T1000 (cell line): ENCODE measurements around the gene CCT4.
"Not testable (repeated sequence)": the region's sequence is repeated elsewhere in the genome, so short reads cannot be mapped to it uniquely, and the experiment has no call there.

Experiments
- DNase-seq: peaks from one replicate; lab custom pipeline; 2025; ENCODE audit warnings: mixed read lengths; lab: John Stamatoyannopoulos, UW

The CCT4 gene, protein sequence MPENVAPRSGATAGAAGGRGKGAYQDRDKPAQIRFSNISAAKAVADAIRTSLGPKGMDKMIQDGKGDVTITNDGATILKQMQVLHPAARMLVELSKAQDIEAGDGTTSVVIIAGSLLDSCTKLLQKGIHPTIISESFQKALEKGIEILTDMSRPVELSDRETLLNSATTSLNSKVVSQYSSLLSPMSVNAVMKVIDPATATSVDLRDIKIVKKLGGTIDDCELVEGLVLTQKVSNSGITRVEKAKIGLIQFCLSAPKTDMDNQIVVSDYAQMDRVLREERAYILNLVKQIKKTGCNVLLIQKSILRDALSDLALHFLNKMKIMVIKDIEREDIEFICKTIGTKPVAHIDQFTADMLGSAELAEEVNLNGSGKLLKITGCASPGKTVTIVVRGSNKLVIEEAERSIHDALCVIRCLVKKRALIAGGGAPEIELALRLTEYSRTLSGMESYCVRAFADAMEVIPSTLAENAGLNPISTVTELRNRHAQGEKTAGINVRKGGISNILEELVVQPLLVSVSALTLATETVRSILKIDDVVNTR

DNA sequence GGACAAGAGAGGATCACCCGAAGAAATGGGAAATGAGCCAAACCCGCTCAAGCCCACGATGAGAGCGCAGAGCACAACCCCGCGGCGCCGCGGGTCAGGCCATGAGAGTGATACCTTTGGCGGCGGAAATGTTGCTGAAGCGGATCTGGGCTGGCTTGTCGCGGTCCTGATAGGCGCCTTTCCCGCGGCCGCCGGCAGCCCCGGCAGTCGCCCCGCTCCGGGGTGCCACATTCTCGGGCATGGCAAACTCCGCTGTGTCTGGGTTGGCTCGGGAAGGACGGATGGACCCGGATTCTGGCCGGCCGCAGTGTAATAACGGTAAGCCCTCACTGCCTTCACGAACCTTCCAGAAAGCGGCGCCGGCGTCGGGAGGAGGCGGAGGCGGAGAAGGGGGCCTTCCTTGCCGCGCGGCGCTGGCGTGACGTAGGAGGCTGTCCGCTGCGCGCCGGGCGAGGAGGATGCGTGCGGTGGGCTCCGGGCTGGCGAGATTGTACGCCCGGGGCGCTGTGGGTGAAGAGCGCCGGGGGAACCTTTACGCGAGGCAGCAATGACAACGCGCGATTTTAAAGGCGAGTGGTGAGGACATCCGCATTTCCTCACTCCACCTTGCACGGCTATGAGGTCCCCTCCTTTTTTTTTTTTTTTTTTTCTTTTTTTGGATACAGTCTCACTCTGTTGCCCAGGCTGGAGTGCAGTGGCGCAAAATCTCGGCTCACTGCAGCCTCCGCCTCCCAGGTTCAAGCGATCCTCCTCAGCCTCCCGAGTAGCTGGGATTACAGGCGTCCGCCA lies at the start of gene CCT4:
CCT4 (minus strand) TSS at position 390 of the 789 bp plus-strand sequence; CDS start at position 241, 149 bp downstream.
- peak; percentile 86 for DNase-seq

DNA sequence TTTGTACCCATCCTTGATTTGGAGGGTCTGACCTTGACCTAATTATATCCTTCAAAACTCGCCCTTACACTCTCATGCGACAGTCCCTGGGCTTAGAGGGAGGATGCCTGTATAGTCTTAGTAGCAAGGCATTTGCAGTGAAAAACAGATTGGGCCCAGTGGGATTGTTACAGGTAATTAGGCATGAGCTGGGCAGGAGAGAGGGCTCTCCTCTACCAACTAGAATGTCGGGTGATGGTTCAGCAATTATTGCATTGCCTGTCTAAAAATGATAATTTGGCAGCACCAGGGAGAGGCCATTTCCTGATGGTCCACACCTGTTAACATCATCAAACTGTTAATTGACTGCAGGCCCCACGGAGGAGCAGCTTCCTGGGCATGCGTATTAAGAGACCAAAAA lies 49.4 kb upstream of the CCT4 start:
- DNase-seq = no peak

DNA sequence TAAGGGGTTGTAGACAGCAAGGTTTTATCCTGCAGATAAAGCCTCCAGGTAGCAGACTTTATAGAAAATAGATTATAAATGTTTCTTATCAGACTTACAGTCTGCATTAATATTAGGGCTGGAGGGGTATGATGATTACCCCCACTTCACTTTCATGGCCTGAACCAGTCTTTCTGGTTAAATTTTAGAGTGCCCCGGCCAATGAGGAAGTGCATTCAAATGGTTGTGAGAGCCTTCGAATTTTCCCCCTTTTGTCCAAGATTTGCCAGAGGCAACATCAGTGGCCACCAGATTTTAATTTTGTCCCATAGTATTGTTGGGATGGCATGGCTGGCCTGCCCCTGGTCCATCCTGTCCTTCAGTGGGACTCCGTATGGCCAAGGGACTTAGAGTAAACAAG lies 48.6 kb upstream of the CCT4 start:
- no peak for DNase-seq

DNA sequence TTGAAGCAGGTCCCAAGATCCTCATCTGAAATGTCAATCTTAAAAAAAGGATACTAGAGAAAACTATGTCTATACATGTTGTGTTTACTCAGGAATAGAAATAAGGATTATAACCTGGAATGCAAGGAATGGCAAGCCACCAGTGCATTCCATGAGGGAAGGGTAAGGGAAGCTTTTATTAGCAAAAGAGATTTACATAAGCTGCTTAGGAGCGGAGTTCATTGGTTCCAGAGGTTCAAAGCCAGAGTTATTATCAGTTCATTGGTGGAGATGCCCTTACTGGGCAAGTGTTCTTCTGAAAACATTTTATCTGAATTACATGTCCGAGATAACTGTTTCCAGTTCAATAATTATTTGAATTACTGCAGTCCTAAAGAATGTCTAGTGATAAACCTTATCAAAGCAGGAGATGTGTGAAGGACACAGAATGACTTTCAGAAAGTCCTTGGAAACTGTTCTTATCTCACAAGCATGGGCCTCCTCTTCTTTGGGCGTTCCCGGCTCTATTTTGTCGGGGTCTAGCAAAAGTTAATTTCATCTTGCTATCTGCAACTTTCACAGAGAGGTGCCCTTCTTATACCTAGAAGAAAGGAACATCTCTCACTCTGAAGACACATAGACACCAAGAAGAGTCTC lies 40.5 kb upstream of the CCT4 start:
- no peak for DNase-seq

DNA sequence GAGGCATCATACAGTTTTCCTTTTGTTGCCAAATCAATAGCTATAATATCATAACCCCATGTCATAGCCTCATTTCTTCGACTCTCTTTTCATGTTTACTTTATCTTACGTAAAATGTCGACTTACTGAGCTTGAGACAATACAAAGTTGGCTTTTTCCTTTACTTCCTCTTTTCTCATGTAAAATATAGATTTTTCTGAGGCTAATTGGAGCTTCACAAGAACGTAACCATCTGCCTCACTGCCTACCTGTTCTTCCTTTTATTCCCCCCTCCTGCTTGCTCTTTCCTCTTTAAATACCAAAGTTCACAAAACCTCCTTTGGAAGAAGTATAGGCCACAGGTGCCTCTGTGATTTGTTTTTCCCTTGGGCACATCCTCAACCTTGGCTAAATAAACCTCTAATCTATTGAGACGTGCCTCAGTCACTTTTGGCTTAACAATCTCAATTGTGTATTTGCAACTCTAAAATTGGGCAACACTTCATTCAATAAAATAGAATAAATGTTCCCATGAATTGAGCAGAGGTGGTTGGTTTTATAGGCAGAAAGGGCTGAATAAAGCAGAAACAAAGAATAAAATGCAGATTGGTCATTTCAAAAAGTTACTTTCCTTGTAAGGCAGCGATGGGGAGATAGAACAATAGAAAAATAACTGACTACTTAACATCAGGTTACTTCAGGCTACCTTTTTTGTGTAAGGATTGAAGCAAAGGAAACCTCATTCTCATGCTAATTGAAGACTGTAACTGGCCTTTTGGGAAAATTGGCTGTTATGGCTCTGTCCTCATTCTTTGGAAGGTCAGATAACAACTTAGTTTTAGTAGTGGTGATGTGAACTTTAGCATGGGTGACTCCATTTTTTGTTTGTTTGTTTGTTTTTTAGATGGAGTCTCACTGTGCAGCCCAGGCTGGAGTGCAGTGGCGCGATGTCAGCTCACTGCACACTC lies 38.3 kb upstream of the CCT4 start:
- DNase-seq = no peak

DNA sequence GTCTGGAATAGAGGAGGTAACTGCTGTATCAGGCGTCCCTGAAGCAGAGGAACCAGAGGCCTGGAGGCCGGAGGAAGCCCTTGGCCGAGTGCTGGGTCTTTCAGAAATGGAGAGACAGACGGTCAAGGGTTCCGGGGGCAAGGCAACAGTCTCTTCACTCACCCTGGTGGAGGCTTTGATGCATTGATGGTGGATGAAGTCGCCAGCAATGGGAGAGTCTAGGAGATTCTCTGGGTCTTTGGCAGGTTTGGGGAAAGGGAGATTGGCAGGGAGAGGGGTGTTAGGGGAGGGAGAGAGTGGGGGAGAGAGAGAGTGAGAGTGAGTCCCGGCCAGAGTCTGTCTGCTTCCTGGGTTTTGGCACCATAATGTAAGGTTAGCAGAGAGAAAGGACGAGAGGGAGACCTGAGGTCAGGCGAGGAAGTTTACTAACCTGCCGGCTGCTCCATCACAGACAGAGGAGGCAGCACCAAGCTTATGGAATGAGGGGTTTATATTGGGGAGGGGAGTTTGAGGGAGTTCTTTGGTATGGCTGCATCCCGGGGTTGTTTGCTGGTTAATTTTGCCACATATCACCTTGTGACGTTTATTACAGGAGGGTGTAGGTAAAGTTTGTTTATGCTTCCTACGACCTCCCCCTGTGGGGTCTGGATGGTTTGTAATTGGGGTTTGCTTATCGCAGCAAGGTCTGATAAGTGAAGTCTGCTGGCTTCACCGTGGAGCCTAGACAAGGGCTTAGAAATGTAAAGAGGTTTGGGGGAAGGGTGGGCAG lies 36.6 kb upstream of the CCT4 start:
- no peak for DNase-seq

DNA sequence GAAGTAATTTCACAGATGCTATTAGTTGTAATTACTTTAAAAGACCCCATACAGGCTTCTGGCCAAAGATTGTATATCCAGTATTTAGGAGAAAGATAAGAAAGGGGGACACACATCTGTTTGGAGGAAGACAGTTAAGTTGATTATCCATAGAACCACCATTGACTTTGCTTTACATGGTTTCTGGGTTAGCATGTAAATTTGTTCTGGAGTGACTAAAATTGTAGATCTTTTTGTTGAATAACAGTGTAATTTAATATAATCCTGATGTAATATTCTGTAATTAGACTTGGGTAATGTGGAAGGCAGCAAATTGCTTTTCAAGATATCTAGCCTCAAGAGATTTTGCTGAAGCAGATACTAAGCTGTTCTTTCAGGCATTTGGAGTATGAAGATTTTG lies 34.3 kb upstream of the CCT4 start:
- no peak for DNase-seq

DNA sequence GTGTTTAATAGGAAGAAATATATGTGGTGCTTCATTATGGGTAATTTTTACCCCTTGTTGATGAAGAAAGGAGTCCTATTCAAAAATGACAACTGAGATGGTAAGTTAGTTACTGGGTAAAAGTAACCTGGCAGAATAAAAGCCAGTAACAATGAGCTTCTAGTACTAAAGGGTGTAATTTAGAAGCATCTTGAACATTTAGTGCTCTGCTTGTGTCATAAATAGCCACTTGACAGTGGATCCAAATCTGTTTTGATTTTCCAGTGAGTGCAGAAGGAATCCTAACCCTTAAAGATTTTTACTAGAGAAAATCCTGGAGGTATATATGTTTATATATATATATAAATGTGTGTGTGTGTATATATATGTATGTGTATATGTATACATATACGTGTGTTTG lies 32.1 kb upstream of the CCT4 start:
- no peak for DNase-seq

DNA sequence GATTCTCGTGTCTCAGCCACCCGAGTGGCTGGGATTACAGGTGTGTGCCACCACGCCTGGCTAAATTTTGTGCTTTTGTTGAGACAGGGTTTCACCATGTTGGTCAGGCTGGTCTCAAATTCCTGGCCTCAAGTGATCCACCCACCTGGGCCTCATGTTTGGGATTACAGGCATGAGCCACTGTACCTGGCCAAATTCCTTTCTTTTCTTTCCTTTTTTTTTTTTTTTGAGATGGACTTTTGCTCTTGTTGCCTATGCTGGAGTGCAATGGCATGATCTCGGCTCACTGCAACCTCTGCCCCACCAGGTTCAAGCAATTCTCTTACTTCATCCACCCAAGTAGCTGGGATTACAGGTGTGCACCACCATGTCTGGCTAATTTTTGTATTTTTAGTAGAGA lies 26.3 kb upstream of the CCT4 start:
- not testable (repeated sequence) for DNase-seq

DNA sequence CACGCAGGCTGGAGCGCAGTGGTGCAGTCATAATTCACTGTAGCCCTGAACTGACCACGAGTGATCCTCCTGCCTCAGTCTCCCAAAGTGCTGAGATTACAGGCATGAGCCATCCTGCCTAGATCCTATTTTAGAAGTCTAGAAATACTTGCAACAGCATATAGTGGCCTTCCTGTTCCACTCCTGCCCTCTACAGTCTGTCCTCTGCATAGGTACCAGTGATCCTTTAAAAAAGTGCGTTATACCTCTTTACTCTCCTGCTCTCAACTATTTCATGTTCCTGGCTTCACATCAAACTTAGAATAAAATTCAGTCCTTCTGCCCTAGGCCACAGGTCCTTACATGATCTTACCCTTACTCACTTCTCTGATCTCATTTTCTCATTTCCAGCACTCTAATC lies 23.1 kb upstream of the CCT4 start:
- DNase-seq = no peak

DNA sequence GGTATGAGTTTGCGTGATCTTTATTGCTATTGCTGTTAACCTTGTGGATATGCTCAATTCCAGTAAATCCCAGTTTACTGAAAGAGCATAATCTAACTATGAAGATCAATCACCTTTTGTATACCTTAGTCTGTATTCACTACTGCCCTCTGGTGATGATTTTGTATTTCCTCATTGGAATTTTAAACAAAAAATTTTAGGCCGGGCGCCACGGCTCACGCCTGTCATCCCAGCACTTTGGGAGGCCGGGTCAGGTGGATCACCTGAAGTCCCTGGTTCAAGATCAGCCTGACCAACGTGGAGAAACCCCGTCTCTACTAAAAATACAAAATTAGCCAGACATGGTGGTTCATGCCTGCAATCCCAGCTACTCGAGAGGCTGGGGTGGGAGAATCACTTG lies 22.1 kb upstream of the CCT4 start:
- no peak for DNase-seq

DNA sequence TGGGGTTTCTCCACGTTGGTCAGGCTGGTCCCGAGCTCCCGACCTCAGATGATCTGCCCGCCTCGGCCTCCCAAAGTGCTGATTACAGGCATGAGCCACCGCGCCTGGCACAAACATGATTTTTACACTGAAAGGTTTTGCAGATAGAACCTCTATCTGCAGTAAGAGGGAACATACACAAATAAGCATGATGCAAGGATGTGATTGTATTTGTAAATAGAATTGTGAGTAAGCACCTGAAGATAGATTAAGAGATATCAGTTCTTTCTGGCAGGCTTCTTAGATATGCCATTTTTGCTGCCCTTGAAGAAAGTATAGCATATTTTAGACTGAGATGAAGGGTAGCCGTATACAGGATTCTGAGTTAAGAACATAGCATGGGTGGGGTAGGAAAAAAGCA lies 20.7 kb upstream of the CCT4 start:
- DNase-seq = no peak

DNA sequence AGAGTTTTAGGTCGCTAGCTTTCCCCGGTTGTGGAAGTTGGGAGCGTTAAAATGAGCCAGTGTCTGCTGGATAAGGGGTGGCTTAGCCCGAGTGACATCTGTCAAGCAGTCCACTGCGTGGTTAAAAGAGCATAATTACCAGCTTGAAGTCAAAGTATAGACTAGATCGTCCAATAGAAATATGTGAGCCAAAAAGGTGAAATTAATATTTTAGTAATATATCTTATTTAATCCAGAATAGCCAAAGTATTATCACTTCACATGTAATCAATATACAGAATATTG lies 17.7 kb upstream of the CCT4 start:
- DNase-seq = no peak

DNA sequence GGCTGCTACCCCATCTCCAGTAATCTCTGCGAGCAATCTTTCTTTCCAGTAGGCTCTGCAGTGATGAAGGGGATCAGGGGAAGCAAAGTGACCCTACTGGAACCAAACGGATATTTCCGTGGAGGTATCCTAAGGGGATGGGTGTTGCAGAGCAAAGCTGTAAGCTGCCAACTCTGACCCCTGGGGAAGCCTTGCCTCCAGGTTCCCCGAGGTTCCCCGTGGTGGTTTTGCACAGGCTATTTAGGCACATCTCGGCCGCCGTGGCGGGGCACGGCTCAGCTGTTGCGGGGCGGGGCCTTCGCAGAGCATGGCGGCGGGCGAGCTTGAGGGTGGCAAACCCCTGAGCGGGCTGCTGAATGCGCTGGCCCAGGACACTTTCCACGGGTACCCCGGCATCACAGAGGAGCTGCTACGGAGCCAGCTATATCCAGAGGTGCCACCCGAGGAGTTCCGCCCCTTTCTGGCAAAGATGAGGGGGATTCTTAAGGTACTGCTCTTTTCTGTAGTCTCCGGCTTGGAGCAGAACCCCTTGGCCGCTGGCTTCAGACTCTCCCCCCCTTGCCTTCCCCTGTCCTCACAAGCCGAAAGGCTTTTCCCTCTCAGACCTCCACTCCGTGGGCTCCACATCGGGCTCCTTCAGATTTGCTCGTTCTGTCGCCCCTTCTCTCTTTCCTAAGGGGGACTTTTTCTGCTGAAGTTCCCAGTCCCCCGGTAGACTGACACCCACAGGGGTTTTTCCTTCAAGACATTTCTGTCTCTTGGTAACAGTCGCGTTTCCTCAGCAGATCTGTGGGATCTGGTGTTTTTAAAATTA lies 17.1 kb upstream of the CCT4 start, which contains the start of gene COMMD1:
COMMD1 (plus strand) TSS at position 303 of the 814 bp plus-strand sequence; CDS start at position 308, 5 bp downstream.
- DNase-seq = peak; percentile 33

DNA sequence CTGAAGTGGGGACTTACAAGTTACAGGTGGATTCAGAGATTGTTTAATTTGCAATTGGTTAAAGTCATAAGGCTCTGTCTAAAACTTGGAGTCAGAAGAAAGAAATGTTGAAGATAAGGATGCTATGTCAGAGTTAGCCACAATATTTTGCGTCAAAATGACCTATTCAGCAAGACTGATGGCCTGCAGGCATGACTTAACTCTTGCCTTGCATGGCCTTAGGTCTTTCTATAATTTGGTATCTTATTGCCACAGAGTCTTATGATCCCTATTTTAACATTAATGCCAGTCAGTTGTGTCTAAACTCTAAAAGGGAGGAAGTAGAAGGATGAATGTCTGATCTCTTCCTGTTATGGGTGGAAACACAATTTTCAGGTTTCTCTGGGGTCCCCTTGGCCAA lies 11.8 kb upstream of the CCT4 start:
- DNase-seq = no peak

DNA sequence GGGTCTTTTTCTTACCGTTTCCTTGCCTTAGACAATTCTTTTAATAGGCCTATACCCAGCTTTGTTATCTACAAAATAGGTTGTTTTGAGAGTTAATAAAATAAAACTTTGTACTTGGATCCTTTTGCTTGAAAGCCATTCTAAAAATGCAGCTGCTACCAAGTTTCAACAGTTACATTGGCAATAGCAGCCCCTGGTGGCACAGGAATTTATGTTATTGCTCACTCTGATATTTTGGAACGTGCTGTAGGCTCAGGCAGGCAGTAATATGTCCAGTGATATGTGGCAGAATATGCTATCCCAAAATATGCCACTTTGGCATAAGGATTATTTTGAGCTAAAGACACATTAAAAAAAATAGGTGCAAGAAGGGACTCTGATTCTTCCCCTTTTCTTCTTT lies 10.4 kb upstream of the CCT4 start:
- DNase-seq = no peak

DNA sequence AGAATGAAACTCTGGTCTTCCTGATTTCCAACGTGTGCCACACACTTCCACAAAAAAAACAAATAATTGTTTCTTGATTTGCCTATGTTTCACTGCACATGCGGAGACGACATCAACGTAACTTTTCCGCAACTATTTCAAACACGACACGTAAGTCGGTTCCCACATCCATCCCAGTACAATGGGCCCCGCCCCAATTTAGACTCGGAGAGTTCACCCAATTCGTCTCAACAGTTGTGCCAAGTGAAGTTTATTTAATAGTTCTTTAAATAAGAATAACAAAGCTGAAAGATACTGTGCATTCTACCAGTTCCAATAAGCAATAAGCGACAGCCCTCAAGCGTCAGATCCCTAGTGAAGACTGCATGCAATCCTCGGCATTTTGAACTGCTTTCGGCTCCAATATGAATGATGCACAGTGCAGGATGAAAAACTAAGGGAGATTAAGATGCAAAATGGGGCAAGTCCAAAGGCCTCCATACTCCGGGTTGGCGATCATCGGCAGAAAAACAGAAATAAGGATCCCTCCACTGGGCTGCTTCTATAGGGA lies 664 bp downstream of the CCT4 start:
- no peak for DNase-seq

DNA sequence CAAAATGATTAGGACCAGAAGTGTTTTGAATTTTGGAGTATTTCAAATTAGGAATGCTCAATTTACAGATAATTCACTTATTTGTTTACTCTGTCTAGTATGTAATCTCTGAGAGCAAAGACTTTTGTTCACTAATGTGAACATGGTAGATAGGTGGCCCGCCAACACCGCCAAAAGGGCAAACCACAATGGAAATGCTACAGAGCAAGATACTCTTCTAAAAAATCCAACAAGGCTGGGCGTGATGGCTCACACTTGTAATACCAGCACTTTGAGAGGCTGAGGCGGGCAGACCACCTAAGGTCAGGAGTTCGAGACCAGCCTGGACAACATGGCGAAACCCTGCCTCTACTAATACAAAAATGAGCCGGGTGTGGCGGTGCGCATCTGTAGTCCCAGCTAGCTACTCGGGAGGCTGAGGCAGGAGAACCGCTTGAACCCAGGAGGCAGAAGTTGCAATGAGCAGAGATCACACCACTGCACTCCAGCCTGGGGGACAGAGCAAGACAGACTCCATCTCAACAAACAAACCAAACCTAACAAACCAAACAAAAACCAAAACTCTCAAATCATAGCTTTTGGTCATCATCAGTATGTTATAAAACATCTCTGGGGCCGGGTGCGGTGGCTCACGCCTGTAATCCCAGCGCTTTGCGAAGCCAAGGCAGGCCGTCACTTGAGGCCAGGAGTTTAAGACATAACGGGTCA lies 2.4 kb downstream of the CCT4 start:
- DNase-seq = no peak

DNA sequence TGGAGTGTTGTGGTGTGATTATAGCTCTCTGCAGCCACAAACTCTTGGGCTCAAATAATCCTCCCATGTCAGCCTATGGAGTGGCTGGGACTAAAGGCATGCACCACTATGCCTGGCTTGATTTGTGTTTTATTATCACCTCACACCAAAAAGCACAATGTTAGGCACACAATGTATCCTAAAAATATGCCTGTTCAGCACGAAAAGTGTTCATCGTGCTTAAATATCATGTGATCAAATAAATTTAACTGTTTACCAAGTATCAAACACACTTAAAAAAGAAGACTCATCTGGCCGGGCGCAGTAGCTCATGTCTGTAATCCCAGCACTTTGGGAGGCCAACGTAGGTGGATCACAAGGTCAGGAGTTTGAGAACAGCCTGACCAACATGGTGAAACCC lies 5.6 kb downstream of the CCT4 start:
- no peak for DNase-seq
